Right renal cortex interstitium (tissue), 3 donors: ENCODE results near the gene MYRFL. TPM values are rescaled to one million over a fixed set of nuclear protein-coding genes. Genes with fewer than 3 reads are reported as not detected.
"Not testable (repeated sequence)": the region's sequence is repeated elsewhere in the genome, so short reads cannot be mapped to it uniquely, and the experiment has no call there.

Source experiments
- DNase-seq, 3 donors: peaks; one replicate each; pipeline ENCODE4 v3.0.0-alpha.2; 2013; ENCODE audit warnings: low read depth in 3 of 3, low spot score in 2 of 3
- polyA plus RNA-seq, 3 donors: library from polyadenylated mRNA; unstranded; fragments of 120-200 nt; gene quantifications; one replicate each; pipeline ENCODE4 v1.2.1, GENCODE V29; 2013; ENCODE audit not compliant: insufficient read length in 3 of 3

Gene MYRFL
- polyA plus RNA-seq, 3 donors: 1.1 to 1.9 (median 1.2) TPM

DNA sequence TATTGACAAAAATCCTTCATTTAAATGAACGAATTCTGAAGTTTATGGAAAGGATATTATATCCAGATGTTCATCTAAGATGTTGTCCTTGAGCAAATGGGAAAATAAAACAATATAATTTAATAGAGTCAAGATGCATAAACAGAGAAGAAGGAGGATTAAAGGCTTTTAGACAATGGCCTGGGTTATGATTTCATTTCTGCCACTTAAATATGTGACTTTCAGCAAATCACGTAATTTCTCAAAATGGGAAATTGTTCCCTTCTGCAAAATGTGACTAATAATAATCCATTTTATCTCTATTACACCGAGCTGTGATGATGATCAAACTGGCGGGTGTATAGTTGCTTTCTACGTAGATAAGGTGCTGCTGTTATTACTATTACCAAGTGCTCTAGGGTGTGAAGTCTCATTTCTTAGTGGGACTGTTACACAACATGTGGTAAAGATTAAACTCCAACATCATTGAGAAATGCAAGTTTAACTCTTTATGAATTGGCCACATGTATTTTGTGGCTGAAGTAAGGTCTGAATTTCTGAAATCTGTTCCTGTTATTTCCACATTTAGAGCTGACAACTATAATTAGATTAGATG, 157.0 kb downstream of the MYRFL start:
- no peak for DNase-seq

DNA sequence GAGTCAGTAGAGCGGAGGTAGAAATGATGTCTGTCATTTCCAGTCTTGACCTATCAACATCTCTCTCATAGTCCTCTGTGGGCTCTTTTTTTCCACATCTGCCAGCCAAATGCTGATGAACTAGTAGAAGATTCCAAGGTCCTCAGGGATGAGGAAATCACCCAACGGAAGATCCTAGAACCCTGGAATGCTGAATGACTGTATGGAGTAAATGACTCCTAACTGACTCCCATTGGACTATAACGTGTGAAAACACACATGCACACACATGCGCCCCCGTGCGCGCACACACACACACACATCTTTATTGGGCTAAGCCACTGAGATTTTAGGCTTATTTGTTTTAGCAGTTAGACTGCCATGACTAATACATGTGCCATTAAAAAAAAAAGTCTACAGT, 159.2 kb downstream of the MYRFL start:
- DNase-seq: no peak

DNA sequence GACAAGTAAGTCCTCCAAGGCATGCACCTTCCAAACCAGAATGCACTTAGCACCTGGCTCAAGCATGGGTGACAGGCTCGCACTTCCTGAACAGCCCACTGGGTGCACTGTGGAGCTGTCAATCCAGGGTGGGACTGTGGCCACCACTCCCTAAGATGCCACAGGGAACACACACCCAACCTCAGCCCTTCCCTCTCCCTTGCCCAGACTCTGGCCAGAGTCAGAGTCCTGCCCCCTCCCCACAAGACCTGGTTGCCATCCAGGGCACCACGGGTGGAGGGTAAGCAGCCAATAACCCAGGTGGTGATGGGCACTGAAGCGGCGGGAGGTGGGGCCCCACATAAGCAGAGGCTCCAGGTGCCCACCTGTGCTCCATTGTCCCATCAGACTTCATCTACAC, 160.6 kb downstream of the MYRFL start:
- DNase-seq: no peak

DNA sequence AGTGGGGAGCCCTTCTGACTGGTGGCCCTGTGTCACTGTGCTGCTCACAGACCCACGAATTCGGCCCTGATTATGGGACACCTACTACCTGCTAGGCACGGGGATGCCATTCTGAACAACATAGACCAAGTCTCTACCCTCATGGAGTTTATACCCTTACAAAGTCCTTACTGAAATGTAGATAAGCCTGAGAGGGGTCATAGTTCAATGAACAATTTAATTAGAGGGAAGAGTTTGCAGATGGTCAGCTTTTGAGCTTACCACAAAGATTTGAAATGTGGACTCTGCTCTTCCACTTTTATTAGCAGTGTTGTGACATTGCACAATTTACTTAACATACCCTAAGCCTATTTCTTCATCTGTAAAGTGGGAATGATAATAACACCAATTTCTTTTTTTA, 161.1 kb downstream of the MYRFL start:
- DNase-seq: no peak

DNA sequence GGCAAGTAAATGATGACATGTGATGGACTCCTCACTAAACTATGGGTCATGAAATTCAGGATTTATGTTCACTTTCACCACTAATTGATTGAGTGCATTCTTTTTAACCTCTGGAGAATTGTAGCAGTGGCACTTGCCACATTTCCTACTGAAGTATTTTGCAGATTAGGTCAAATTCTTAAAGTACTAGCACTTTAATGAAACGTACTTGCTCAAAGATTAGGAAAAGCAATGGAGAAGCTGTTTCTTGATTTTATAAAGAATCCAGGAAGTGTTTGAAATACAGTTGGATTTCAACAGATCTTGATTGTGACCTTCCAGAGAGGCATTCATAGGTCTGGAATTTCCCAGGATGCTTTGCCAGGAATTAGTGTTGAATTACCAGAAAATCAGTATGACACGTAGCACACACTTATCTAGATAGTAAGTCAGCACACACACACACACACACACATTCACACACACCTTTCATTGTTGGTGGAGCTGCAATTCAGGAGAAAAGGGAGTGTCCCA, 162.6 kb downstream of the MYRFL start:
- DNase-seq: peak; percentile 39 to 61 (median 49)

DNA sequence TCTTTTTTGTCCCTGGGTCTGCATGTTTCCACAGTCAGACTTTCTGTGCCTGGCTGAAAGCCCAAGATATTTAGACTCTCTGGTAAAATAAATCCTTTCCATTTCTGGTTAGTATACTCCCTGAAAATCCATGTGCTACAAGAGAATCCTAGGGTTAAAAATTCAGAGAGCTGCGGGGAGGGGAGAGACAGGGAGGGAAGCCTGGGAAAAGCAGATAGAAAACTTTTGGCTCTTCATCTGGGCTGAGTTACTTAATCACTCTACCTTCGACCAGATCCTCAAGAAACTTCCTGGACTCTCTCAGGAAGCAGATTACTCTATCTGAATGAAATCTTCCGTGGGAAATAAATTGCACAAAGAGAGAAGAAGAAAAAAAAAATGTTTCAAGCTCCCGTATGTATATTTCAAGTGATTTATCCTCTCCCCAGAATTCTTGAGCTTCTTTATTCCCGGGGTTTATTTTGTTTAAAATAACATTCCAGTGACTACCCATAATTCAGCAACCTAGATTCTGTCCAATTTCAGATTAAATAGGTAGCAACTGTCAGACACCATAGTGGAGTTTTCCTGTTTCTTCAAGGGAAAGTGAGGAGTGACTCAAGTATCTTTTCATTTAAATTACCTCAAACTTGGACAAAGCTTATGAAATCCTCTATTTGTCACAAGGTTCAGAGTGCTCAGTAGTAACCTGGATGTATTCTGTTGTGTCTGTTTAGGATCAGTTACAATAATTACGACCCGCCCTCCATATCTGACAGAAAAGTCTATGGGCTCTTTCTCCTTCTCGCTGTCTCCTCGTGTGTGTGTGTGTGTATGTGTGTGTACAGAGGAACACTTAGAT, 163.7 kb downstream of the MYRFL start:
- no peak for DNase-seq

DNA sequence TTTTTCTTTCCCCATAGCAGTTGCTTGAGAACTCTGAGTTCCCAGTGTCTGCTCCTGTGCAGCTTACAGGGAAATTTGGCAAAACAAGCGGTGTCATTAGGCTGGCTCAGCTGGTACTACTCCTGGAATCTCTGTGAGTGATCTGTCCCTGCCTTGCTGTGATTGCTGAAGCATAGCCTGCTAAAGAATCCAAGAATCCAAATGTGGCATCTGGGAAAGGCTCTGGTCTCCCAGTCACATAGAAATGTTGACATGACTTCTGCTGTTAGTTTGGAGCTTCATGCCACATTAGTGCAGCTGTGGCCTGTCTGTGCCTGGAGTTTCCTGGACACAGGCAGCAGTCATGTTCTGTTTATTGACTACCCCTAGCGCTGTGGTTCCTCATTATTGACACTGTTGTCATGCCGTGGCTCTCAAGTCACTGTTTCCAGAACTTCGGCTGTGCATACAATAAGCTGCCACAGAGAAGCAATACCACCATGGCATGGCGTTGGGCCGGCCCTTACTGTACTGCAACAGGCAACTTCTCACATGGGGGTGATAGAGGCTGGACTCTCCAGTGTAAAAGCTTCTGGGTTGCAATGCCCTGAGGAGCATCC, 166.8 kb downstream of the MYRFL start:
- DNase-seq: no peak

DNA sequence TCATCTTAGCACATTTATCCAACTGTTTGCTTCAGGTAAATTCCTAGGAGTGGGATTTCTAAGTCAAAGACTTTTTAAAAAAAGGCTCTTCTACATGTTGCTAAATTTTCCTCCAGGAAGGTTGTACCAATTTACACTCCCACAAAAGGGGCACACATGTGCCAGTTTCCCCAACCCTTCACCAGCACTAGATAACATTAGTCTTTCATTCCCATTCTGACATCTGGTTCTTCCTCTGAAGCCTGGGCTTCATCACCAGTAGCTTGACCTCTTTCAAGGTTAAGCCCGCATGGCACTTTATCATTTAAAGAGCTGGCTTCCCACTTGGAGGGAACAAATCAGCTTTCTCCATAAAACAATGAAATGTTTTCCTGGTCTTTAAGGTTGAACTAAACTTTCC, 168.4 kb downstream of the MYRFL start:
- no peak for DNase-seq

DNA sequence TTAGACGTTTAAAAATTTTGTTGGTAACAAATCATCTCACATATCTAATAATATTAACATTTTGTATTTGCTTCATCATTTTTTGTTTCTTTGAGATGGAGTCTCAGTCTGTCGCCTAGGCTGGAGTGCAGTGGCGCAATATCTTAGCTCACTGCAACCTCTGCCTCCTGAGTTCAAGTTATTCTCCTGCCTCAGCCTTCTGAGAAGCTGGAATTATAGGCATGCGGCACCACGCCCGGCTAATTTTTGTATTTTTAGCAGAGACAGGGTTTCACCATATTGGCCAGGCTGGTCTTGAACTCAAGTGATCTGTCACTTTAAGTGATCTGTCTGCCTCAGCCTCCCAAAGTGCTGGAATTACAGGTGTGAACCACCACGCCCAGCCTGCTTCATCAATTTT, 169.1 kb downstream of the MYRFL start:
- not testable (repeated sequence) for DNase-seq

DNA sequence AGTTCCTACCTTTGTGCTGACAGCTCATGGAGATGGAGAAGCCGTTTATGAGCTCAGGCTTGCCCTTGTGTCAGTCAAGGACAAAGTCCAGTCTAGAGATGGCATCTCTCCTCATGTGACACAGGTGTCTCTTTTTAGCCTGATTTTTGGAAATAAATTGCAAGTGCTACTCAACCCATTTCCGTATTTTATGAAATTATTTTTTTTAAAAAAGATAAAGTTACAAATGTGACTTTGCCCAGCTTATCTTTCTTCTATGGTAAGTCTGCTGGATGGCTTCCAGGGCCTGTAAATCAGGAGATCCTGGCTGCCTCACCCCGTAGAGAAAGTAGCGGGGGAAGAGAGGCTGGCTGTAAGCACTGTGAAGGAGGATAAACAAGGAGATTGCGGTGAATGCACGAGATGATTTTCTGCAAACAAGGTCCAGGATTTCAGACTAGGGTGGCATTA, 169.7 kb downstream of the MYRFL start:
- DNase-seq: no peak

DNA sequence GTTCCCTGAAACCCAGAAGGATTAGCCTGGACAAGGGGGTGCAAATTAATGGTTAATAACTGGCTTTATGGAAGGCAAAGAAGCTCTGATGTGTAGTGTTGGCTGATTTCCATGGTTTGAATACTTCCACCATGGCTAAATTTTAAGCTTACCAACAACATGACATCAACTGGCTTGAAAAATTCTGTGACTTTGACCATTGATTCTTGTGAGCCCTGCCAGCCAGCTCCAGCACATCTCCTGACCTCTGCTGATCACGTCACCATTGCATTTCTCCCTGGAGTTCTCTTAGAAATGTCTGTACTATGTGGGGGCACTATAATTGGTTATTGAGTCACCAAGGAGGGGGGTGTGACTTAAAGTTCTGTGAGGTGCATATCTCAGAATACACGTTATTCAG, 171.2 kb downstream of the MYRFL start:
- DNase-seq: no peak

DNA sequence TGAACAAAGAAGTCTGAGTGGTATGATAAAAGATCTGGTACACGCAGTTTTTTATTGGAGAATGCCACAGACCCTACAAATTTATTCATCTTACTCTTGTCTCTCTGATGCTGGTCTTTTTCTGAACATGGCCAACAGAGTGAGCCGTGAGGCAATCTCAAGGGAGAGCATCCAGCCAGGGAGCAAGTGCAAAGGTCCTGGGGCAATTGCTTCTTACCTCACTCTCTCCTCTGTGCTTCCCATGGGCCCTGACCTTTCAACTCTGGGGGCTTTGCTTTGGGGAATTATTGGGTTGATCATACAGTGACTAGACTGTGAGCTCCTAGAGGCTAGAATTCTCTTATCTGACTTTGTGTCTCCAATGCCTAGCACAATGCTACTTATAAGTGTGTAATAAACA, 171.7 kb downstream of the MYRFL start:
- DNase-seq: no peak

DNA sequence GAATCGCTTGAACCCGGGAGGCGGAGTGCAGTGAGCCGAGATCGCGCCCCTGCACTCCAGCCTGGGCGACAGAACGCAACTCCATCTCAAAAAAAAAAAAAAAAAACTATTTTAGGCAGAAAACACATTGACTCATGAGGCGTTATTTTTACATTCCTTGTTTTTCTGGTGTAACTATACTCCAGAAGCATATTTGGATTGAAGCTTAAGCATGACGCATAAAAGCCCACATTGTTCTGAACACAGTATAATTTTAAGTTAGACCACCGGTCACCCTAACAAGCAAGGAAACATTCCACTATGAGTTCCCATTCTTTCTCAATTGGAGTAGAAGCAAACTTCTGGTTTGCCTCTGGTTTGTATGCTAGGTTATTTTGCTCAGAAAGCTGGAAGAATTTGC, 173.0 kb downstream of the MYRFL start:
- no peak for DNase-seq

DNA sequence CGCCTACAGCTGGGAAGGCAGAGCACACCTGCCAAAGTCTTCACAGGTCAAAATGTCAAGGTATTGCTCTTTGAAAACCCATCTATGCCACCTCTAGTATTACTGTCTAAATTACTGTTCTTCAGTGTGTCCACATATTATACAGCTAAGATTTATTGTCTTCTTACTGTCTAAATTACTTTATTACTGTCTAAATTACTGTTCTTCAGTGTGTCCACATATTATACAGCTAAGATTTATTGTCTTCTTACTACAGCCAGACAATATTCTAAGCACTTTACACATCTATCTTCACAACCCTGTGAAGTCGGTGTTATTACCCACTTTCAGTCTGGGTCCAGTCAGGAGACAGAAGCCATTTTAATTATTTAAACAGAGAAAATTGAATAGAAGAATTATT, 173.9 kb downstream of the MYRFL start:
- DNase-seq: no peak

DNA sequence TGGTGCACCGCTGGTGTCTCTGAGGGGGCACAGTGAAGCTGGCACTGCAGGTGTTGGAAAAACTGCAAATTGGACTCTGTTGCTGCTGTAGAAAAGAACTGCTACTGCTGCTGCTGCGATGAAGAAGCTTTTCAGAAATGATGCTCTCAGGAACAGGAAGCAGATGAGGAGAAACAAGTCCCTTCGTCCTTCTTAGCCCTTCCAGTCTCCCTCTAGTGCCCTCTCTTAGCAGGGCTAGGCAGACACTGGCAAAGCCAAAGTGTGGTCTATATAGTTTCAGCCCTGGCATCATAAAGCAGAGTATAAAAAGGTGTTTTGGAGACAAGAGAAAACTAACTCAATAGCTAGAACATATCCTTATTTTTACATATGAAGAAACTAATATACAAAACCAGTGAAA, 174.5 kb downstream of the MYRFL start:
- DNase-seq: no peak

DNA sequence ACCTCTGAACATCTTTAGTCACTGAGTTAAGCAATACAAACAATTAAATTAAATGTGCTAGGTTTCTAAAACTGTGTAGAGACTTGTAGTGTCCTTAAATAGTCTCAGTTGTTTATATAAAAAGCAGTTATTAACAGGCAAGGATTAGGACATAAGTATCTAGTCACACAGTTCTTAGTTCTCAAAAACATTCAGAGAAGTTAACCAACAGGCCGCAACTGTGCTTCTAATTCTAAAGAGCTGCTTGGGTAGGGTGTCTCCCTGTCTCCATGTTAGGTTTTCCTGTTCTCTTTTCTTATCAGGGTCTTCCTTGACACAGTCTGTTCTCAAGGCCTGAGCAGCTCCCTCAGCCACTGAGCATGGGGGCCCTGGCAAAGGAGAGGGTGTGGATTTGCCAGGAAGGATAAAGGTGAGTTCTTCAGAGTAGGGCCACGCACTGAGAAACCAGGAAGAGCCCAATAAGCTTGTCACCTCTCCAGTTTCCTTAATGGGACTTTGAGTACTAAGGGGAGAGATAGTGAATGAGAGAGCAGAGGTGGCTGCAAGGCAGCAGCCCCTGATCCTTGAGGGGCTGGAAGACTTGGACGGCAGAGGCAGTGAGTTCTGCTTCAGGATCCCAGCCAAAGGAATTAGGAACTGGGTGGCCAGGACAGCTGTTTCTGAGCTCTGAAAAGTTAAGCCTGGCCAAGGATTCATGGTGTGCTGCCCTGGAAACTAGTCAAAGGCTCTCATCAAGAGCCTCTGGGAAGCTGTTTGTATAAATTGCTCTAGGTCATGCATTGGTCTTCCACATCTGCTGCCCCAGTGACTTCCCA, 177.3 kb downstream of the MYRFL start:
- DNase-seq: no peak

DNA sequence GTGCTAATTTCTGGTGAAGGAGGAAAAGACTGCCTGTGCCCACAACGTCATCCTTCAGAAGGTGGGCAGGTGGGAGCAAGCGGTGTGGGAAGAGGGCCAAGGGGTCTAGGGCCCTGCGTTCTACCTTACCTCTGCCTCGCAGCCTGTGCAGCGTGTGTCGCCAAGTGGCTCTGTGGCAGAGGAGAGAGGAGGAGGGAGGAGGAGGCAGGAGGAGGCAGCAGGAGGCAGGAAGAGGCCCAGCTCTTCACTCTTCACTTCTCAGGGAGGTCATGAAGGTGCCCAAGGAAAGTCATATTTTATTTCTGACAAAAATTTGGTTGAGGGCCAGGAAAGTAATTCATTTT, 177.9 kb downstream of the MYRFL start:
- no peak for DNase-seq

DNA sequence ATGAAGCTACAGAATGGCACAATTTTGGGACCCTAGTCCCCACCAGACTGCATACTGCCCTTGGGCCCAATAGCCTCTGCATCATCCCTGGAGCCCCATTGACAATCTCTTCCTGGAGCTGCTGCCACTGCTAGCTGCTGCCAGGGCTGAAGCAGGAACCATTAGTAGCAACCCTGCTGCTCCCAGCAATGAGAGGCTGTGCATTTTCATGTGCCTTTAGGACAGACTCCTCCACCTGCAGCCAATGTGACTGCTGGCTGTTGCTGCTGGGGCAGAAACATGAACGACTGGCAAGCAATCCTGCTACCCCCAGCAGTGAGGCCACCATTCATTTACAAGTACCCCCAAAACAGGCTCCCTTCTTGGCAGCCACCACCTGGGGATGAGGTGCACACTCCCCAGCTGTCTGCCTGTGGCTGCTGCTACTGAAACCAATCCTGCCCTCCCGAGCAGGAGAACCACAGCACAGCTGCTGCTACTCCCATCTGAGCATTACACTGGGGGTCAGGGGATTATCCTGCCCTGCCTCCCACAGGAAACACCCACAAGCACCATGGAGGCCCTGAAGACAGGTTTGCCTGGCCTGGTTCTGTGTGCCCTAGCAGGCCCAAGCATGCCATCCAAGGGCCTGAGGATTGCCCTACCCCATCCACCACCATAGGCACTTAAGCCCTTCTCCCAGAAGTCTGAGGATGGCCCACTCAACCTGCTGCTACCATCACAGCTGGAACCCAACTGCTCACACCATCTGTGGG, 181.0 kb downstream of the MYRFL start:
- DNase-seq: no peak

DNA sequence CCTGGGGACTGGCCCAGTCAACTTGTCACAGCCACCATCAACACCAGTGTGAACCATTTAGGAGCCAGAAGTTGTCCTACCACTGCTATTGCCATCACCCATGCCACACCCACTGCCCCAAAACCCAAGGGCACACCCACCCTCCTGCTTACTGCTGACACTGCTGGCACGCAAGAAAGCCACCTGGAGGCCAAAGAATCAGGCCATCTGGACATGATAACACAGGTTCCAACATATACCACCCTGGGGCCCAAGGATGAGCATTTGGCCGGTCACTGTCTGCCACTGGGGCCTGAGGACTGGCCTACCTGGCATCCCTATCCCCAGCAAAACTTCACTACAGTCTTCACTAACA, 181.6 kb downstream of the MYRFL start:
- no peak for DNase-seq

DNA sequence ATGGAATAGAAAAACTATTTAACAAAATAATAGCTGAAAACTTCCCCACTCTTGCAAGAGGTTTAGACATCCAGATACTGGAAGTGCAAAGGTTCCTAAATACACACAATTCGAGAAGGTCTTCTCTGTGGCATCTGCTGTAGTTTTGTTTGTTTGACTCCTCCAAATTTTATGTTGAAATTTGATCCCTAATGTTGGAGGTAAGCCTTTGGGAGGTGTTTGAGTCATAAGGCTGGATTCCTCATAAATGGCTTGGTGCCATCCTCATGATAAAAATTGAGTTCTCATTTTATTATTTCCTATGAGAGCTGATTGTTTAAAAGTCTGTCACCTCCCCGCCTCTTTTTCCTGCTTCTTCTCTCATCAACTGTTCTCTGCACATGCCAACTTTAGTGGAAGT, 182.7 kb downstream of the MYRFL start:
- no peak for DNase-seq
